Measurements from ENCODE around the gene TRIM2.

TRIM2 gene

GRCh38 chr4:153260553-153261300, 56.5 kb downstream of the TRIM2 start:
- no peak for TF ChIP-seq POLR2AphosphoS5 (IDR thresholded peaks at IDR 0.05; ENCODE audit: low read depth, low read length)

DNA sequence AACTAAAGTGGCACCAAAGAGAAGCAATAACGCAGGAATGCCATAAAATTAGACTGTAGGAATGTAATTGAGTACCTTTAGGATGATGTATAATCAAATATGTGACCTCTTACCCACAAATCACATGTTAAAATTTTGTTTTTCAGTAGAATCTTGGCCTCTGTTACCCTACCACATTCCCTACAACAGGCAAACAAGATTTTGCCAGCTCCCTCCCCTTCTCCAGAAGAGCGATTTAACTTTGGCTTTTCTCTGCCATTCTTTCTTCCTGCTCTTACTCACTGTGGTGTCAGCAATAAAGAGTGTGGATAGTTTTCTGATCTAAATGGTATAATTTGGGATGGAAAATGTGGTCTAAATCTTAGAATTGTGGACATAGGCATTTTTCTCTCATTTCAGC, 57.2 kb downstream of the TRIM2 start:
- TF ChIP-seq FOXP2 (optimal IDR thresholded peaks at IDR 0.05; ENCODE audit: borderline replicate concordance, extremely low read depth, extremely low read length, insufficient read depth): no peak
- TF ChIP-seq SIN3A (IDR thresholded peaks at IDR 0.05; ENCODE audit: borderline replicate concordance, insufficient read depth, low read length): no peak
- no peak for TF ChIP-seq REST (IDR thresholded peaks at IDR 0.05; ENCODE audit: insufficient read depth in 1 of 2, low read depth in 2 of 2, low read length in 2 of 2)
- TF ChIP-seq TAF1 (IDR thresholded peaks at IDR 0.05; ENCODE audit: borderline replicate concordance, insufficient read depth, low read length): no peak
- no peak for TF ChIP-seq POLR2AphosphoS5 (IDR thresholded peaks at IDR 0.05; ENCODE audit: low read depth, low read length)

GRCh38 chr4:153261914-153262313, 57.7 kb downstream of the TRIM2 start:
- TF ChIP-seq REST (IDR thresholded peaks at IDR 0.05; ENCODE audit: insufficient read depth in 1 of 2, low read depth in 2 of 2, low read length in 2 of 2): no peak
- no peak for TF ChIP-seq TAF1 (IDR thresholded peaks at IDR 0.05; ENCODE audit: borderline replicate concordance, insufficient read depth, low read length)
- no peak for TF ChIP-seq SIN3A (IDR thresholded peaks at IDR 0.05; ENCODE audit: borderline replicate concordance, insufficient read depth, low read length)
- TF ChIP-seq FOXP2 (optimal IDR thresholded peaks at IDR 0.05; ENCODE audit: borderline replicate concordance, extremely low read depth, extremely low read length, insufficient read depth): no peak
- TF ChIP-seq POLR2AphosphoS5 (IDR thresholded peaks at IDR 0.05; ENCODE audit: low read depth, low read length): no peak

GRCh38 chr4:153265306-153266047, 61.2 kb downstream of the TRIM2 start:
- peak; percentile 60; the same call in 1 of the 2 replicates for TF ChIP-seq TAF1 (IDR thresholded peaks at IDR 0.05; ENCODE audit: borderline replicate concordance, insufficient read depth, low read length)
- TF ChIP-seq POLR2AphosphoS5 (IDR thresholded peaks at IDR 0.05; ENCODE audit: low read depth, low read length): no peak
- no peak for TF ChIP-seq FOXP2 (optimal IDR thresholded peaks at IDR 0.05; ENCODE audit: borderline replicate concordance, extremely low read depth, extremely low read length, insufficient read depth)
- no peak for TF ChIP-seq SIN3A (IDR thresholded peaks at IDR 0.05; ENCODE audit: borderline replicate concordance, insufficient read depth, low read length)

GRCh38 chr4:153266988-153267387, 62.7 kb downstream of the TRIM2 start:
- TF ChIP-seq TAF1 (IDR thresholded peaks at IDR 0.05; ENCODE audit: borderline replicate concordance, insufficient read depth, low read length) (no peak), FOXP2 (optimal IDR thresholded peaks at IDR 0.05; ENCODE audit: borderline replicate concordance, extremely low read depth, extremely low read length, insufficient read depth) (no peak), SIN3A (IDR thresholded peaks at IDR 0.05; ENCODE audit: borderline replicate concordance, insufficient read depth, low read length) (no peak), POLR2AphosphoS5 (IDR thresholded peaks at IDR 0.05; ENCODE audit: low read depth, low read length) (no peak), REST (IDR thresholded peaks at IDR 0.05; ENCODE audit: insufficient read depth in 1 of 2, low read depth in 2 of 2, low read length in 2 of 2) (no peak)

- TF ChIP-seq POLR2AphosphoS5 (IDR thresholded peaks at IDR 0.05; ENCODE audit: low read depth, low read length): no peak
- TF ChIP-seq REST (IDR thresholded peaks at IDR 0.05; ENCODE audit: insufficient read depth in 1 of 2, low read depth in 2 of 2, low read length in 2 of 2): no peak
- TF ChIP-seq TAF1 (IDR thresholded peaks at IDR 0.05; ENCODE audit: borderline replicate concordance, insufficient read depth, low read length): no peak
Measured at GRCh38 chr4:153267890-153268289, 63.6 kb downstream of the TRIM2 start.
